Natural killer cell treated with Interleukin-12 subunit alpha and Interleukin-12 subunit beta and Interleukin-15 and Interleukin-18, amount 100 ng/mL, for 72 hours (primary cell): Measurements from ENCODE around the gene DCUN1D1. TPM values are rescaled to one million over a fixed set of nuclear protein-coding genes. Genes with fewer than 3 reads are reported as not detected.

Experiments
- total RNA-seq, 2 donors: library from RNA; stranded (reverse); gene quantifications; one replicate each; pipeline ENCODE4 v1.2.3, GENCODE V29; 2022

DCUN1D1 gene
- total RNA-seq, 2 donors from 2014 or later, result 49.6 to 55.9 TPM

Other genes starting within 250 kb of the DCUN1D1 start
- gene ATP11B, start 187.0 kb downstream of the DCUN1D1 start, total RNA-seq, result 100 to 1,000 TPM; 158 to 160 TPM
- gene MCCC1, start 119.0 kb upstream of the DCUN1D1 start, total RNA-seq, result 10 to 100 TPM; 31.5 to 34.0 TPM
- under 1 TPM; 0.36 to 0.70 TPM for gene LAMP3, start 182.2 kb upstream of the DCUN1D1 start, total RNA-seq